SK-N-SH (cell line): Measurements from ENCODE around the gene ARID4B. TPM values are rescaled to one million over a fixed set of nuclear protein-coding genes. Genes with fewer than 3 reads are reported as not detected.

Source experiments
- CTCF ChIA-PET: fragments of 300-600, 350-600 bp; formaldehyde crosslinking; extraction: SDS; loops from one replicate; lab custom pipeline; 2021; lab: Yijun Ruan, JAX
- POLR2A ChIA-PET: fragments of 350-600 bp; sonication (Branson Sonifier 250); formaldehyde crosslinking; extraction: SDS; loops from one replicate; lab custom pipeline; 2020; ENCODE audit warnings: antibody characterized with exemption, inconsistent platforms; lab: Yijun Ruan, JAX
- DNase-seq: peaks from one replicate; pipeline ENCODE4 v3.0.0; 2012
- H2AFZ ChIP-seq: fragments of 200-600 bp; sonication (generic); 2 replicates; pipeline ENCODE4 v1.8.1; 2016; ENCODE audit warnings: antibody characterized with exemption, mild to moderate bottlenecking, low read depth
- H3F3A ChIP-seq: fragments of 200-600 bp; sonication (generic); replicated peaks from 2 replicates; pipeline ENCODE3; 2016; ENCODE audit warnings: antibody characterized with exemption, mild to moderate bottlenecking; ENCODE audit not compliant: insufficient read depth
- H3K27ac ChIP-seq, 2 experiments: fragments of 200-500 bp in 1 of 2; fragments of 200-600 bp in 1 of 2; sonication (Bioruptor generic) in 1 of 2; sonication (generic), shearing (Covaris generic) in 1 of 2; 2 replicates each; pipeline versions ENCODE4 v1.5.1 to v1.6.1; 2014 to 2016; ENCODE audit warnings: low read depth in 2 of 2, inconsistent platforms in 1 of 2, low read length in 1 of 2, mild to moderate bottlenecking in 1 of 2, mixed read lengths in 1 of 2
- H3K27me3 ChIP-seq: fragments of 200-600 bp; sonication (generic), shearing (Covaris generic); 2 replicates; pipeline ENCODE4 v1.6.1; 2016; ENCODE audit warnings: mixed run types; ENCODE audit not compliant: insufficient read depth
- H3K36me3 ChIP-seq, 2 experiments: fragments of 200-500 bp in 1 of 2; fragments of 200-600 bp in 1 of 2; sonication (Bioruptor generic) in 1 of 2; sonication (generic) in 1 of 2; replicated peaks in 1 of 2; 2 replicates each; pipeline versions ENCODE3 to v1.5.1; 2014 to 2016; ENCODE audit warnings: low read length in 1 of 2, mild to moderate bottlenecking in 1 of 2; ENCODE audit not compliant: insufficient read depth in 2 of 2, control insufficient read depth in 1 of 2
- H3K4me1 ChIP-seq, 2 experiments: fragments of 200-500 bp in 1 of 2; fragments of 200-600 bp in 1 of 2; sonication (Bioruptor generic) in 1 of 2; sonication (generic), shearing (Covaris generic) in 1 of 2; 2 replicates each; pipeline versions ENCODE4 v1.5.1 to v1.6.1; 2014 to 2016; ENCODE audit warnings: low read depth in 1 of 2, low read length in 1 of 2, mixed run types in 1 of 2; ENCODE audit not compliant: insufficient read depth in 2 of 2, control insufficient read depth in 1 of 2
- H3K4me2 ChIP-seq: fragments of 200-600 bp; sonication (generic), shearing (Covaris generic); 2 replicates; pipeline ENCODE4 v1.6.1; 2017; ENCODE audit warnings: mixed run types
- H3K4me3 ChIP-seq, 2 experiments: fragments of 200-500 bp in 1 of 2; fragments of 200-600 bp in 1 of 2; sonication (Bioruptor generic) in 1 of 2; sonication (generic), shearing (Covaris generic) in 1 of 2; 2 replicates each; pipeline versions ENCODE4 v1.5.1 to v1.8.1; 2014 to 2016; ENCODE audit warnings: low read depth in 2 of 2, inconsistent platforms in 1 of 2, low read length in 1 of 2, mild to moderate bottlenecking in 1 of 2, mixed read lengths in 1 of 2, moderate library complexity in 1 of 2
- H3K79me2 ChIP-seq: fragments of 200-600 bp; sonication (generic); 2 replicates; pipeline ENCODE4 v1.8.1; 2017; ENCODE audit warnings: mild to moderate bottlenecking; ENCODE audit not compliant: insufficient read depth
- H3K9ac ChIP-seq: fragments of 200-600 bp; sonication (generic); 2 replicates; pipeline ENCODE4 v1.6.1; 2017; ENCODE audit warnings: mixed run types
- H3K9me2 ChIP-seq: fragments of 200-600 bp; sonication (generic); 2 replicates; pipeline ENCODE4 v1.6.1; 2017; ENCODE audit warnings: mixed run types
- H3K9me3 ChIP-seq: fragments of 200-600 bp; sonication (generic); 2 replicates; pipeline ENCODE4 v1.6.1; 2017; ENCODE audit warnings: mixed run types, mild to moderate bottlenecking, moderate library complexity
- H4K20me1 ChIP-seq: fragments of 200-600 bp; sonication (generic); 2 replicates; pipeline ENCODE4 v1.6.1; 2017; ENCODE audit warnings: mild to moderate bottlenecking, mixed run types; ENCODE audit not compliant: insufficient read depth
- EP300 ChIP-seq, 2 experiments: IDR thresholded peaks; 2 replicates each; pipeline versions ENCODE4 v1.4.0 to v1.6.1; 2012; ENCODE audit warnings: borderline replicate concordance in 1 of 2, low read depth in 1 of 2, low read length in 1 of 2
- EZH2phosphoT487 ChIP-seq: fragments of 200-600 bp; sonication (generic); IDR thresholded peaks from 2 replicates; pipeline ENCODE4 v1.6.1; 2017; ENCODE audit warnings: low read depth, mixed run types, mild to moderate bottlenecking, antibody characterized with exemption, moderate library complexity, borderline replicate concordance
- GATA2 ChIP-seq: sonication (generic); formaldehyde crosslinking; IDR thresholded peaks from 2 replicates; pipeline ENCODE4 v1.5.0; 2020; ENCODE audit warnings: mild to moderate bottlenecking, missing genetic modification reagents
- MXI1 ChIP-seq: IDR thresholded peaks from 2 replicates; pipeline ENCODE4 v1.6.1; 2012; ENCODE audit warnings: mild to moderate bottlenecking, low read depth, low read length, improper control_type of control experiment
- NFIC ChIP-seq: IDR thresholded peaks from 2 replicates; pipeline ENCODE4 v1.4.0; 2012; ENCODE audit warnings: borderline replicate concordance
- NRF1 ChIP-seq: IDR thresholded peaks from 2 replicates; pipeline ENCODE4 v1.6.1; 2012; ENCODE audit warnings: low read depth, mild to moderate bottlenecking, low read length
- RAD21 ChIP-seq: IDR thresholded peaks from 2 replicates; pipeline ENCODE4 v1.6.1; 2012; ENCODE audit warnings: mild to moderate bottlenecking, low read length
- RCOR1 ChIP-seq: fragments of 150-350 bp; IDR thresholded peaks from 2 replicates; pipeline ENCODE4 v1.6.1; 2017; ENCODE audit warnings: antibody characterized with exemption, low read length
- SIN3A ChIP-seq: IDR thresholded peaks from 2 replicates; pipeline ENCODE4 v1.6.1; 2012; ENCODE audit warnings: low read depth, mild to moderate bottlenecking, low read length, moderate library complexity, borderline replicate concordance
- TEAD4 ChIP-seq: IDR thresholded peaks from 2 replicates; pipeline ENCODE4 v1.4.0; 2012; ENCODE audit warnings: mild to moderate bottlenecking, borderline replicate concordance; ENCODE audit not compliant: insufficient read depth
- USF1 ChIP-seq: IDR thresholded peaks from 2 replicates; pipeline ENCODE4 v1.4.0; 2012; ENCODE audit warnings: low read depth, borderline replicate concordance
- WGBS: methylation state at CpG from one replicate; pipeline ENCODE4 v1.1.6; 2017; ENCODE audit warnings: low lambda C conversion rate; 5-methylcytosine and 5-hydroxymethylcytosine counted together
- polyA plus RNA-seq, 3 experiments: library from polyadenylated mRNA; depleted of rRNA; stranded (reverse); fragments of >200 nt; gene quantifications; 2 replicates each; pipeline ENCODE4 v1.2.3, GENCODE V29; 2012
- TF ChIP-seq, protein P1 (sequence below): IDR thresholded peaks from 2 replicates; pipeline ENCODE4 v1.4.0; 2012; ENCODE audit warnings: low read depth

ARID4B gene
- polyA plus RNA-seq, 1 of the 3 experiments (the other 2 are of a cell fraction), result 4.4 TPM

GRCh38 chr1:235328271-235329138, 526 bp upstream of the ARID4B start, which contains the start of gene GGPS1 (continued):
- TF ChIP-seq MXI1 (peak; percentile 91), NFIC (no peak), EZH2phosphoT487 (no peak), TEAD4 (no peak), RAD21 (no peak), USF1 (no peak), SIN3A (no peak), GATA2 (CRISPR knock-in tag) (no peak), NRF1 (peak; percentile 71), EP300 (IDR thresholded peaks at IDR 0.05; ENCODE audit: borderline replicate concordance in 1 of 2, low read depth in 1 of 2, low read length in 1 of 2) (peak; percentile 8 to 13; a peak in 1 of 4 replicates)
- TF ChIP-seq, protein P1, sequence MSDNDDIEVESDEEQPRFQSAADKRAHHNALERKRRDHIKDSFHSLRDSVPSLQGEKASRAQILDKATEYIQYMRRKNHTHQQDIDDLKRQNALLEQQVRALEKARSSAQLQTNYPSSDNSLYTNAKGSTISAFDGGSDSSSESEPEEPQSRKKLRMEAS, result peak; percentile 34; the same call in 1 of the 2 replicates

GRCh38 chr1:235326719-235327558, 1.0 kb downstream of the ARID4B start:
- POLR2A ChIA-PET, result interaction anchor here (1.8 kb wide), 1 partner anchor 40 kb away, joined by 6 read pairs; the partner anchor contains the start of gene TBCE
- WGBS, result under 1% methylated on average over 47 of the region's 78 CpGs
- H2AFZ ChIP-seq, result no peak overlapping the region
- peaks cover 87% of the 10 kb centered on the region for H3K79me2 ChIP-seq
- peak; percentile 70 for DNase-seq
- peak overlapping the region; percentile 91 for H3K9ac ChIP-seq
- H3K9me2 ChIP-seq, result no peaks in the 10 kb centered on the region
- H3K27ac ChIP-seq, result peak overlapping the region; percentile 90 to 98
- H3K9me3 ChIP-seq, result no peaks in the 10 kb centered on the region
- peak overlapping the region; percentile 94 for H3K4me2 ChIP-seq
- peaks cover 19% of the 10 kb centered on the region for H3F3A ChIP-seq
- H3K4me1 ChIP-seq, result peaks cover 13 to 28% of the 10 kb centered on the region in 2 experiments; a peak in 3 of 4 replicates
- peaks cover 16 to 32% of the 10 kb centered on the region in 2 experiments for H3K36me3 ChIP-seq
- TF ChIP-seq SIN3A, result 0 out of 2 replicates have a peak, but pooled peaks have one; percentile 8
- TF ChIP-seq RCOR1, result no peak
- TF ChIP-seq, all 33 proteins: peak for 1
- no peaks in the 10 kb centered on the region for H3K27me3 ChIP-seq
- CTCF ChIA-PET, result interaction anchor here (1.4 to 5.9 kb wide), 2 partner anchors 75 to 90 kb away, joined by 5 to 34 read pairs; no protein-coding TSS in a partner anchor
- peak overlapping the region; percentile 81 to 86 for H3K4me3 ChIP-seq
- peaks cover 65% of the 10 kb centered on the region for H4K20me1 ChIP-seq
